Liver (tissue), 9 donors: Measurements from ENCODE around the gene MSRB2. TPM values are rescaled to one million over a fixed set of nuclear protein-coding genes. Genes with fewer than 3 reads are reported as not detected.

ENCODE experiments used
- DNase-seq: peaks from one replicate; pipeline ENCODE4 v3.0.0-alpha.2; 2017; ENCODE audit warnings: low spot score
- H3K27ac ChIP-seq, 2 donors: one replicate each; pipeline ENCODE4 v1.7.0; 2013; ENCODE audit warnings: inconsistent platforms in 2 of 2, low read length in 2 of 2, control low read depth in 1 of 2, low read depth in 1 of 2, mild to moderate bottlenecking in 1 of 2
- H3K27me3 ChIP-seq, 4 donors: one replicate each; pipeline versions ENCODE4 v1.6.1 to v1.7.0; 2013; ENCODE audit warnings: low read length in 3 of 4, inconsistent platforms in 1 of 4, mild to moderate bottlenecking in 1 of 4, moderate library complexity in 1 of 4; ENCODE audit not compliant: control insufficient read depth in 4 of 4, insufficient read depth in 4 of 4
- H3K36me3 ChIP-seq, 4 donors: one replicate each; pipeline versions ENCODE4 v1.6.1 to v1.7.0; 2013; ENCODE audit warnings: low read length in 3 of 4, mild to moderate bottlenecking in 3 of 4, low read depth in 1 of 4, moderate library complexity in 1 of 4; ENCODE audit not compliant: control insufficient read depth in 4 of 4, insufficient read depth in 3 of 4
- H3K4me1 ChIP-seq, 4 donors: one replicate each; pipeline versions ENCODE4 v1.6.1 to v1.7.0; 2013; ENCODE audit warnings: low read length in 3 of 4, mild to moderate bottlenecking in 3 of 4, moderate library complexity in 1 of 4; ENCODE audit not compliant: control insufficient read depth in 4 of 4, insufficient read depth in 4 of 4
- H3K4me3 ChIP-seq, 3 donors: one replicate each; pipeline versions ENCODE4 v1.6.1 to v1.7.0; 2013; ENCODE audit warnings: low read length in 3 of 3, control low read depth in 1 of 3, low read depth in 1 of 3, mild to moderate bottlenecking in 1 of 3
- H3K9ac ChIP-seq, 2 donors: one replicate each; pipeline ENCODE4 v1.7.0; 2013; ENCODE audit warnings: low read length in 2 of 2, mild to moderate bottlenecking in 2 of 2, moderate library complexity in 2 of 2, control low read depth in 1 of 2, low read depth in 1 of 2
- H3K9me3 ChIP-seq, 4 donors: one replicate each; pipeline versions ENCODE4 v1.6.1 to v1.7.0; 2013; ENCODE audit warnings: low read length in 3 of 4; ENCODE audit not compliant: control insufficient read depth in 4 of 4
- HNF4A ChIP-seq, 2 donors: conservative IDR thresholded peaks; 2 replicates each; pipeline ENCODE4 v1.6.1; 2016; ENCODE audit warnings: antibody characterized with exemption in 2 of 2, mild to moderate bottlenecking in 2 of 2
- HNF4G ChIP-seq: IDR thresholded peaks from 2 replicates; pipeline ENCODE4 v1.6.1; 2016; ENCODE audit warnings: antibody characterized with exemption
- NR2F2 ChIP-seq: IDR thresholded peaks from 2 replicates; pipeline ENCODE4 v1.6.1; 2016; ENCODE audit warnings: antibody characterized with exemption
- SP1 ChIP-seq: IDR thresholded peaks from 2 replicates; pipeline ENCODE4 v1.6.1; 2018; ENCODE audit warnings: antibody characterized with exemption, mild to moderate bottlenecking
- TAF1 ChIP-seq: conservative IDR thresholded peaks from 2 replicates; pipeline ENCODE4 v1.6.1; 2016; ENCODE audit warnings: antibody characterized with exemption, mild to moderate bottlenecking
- WGBS: extraction: QIAGEN DNeasy Blood & Tissue Kit; methylation state at CpG from one replicate; pipeline ENCODE4 v1.1.7; 2013; 5-methylcytosine and 5-hydroxymethylcytosine counted together
- polyA plus RNA-seq, 2 donors: library from polyadenylated mRNA; stranded (reverse) in 1 of 2; unstranded in 1 of 2; fragments of 200-250 nt in 1 of 2; fragments of >200 nt in 1 of 2; fragmentation: Nextera tagmentation in 1 of 2; extraction: Ambion mirVana in 1 of 2; gene quantifications; one replicate each; pipeline versions ENCODE4 v1.2.1 to v1.2.3, GENCODE V29; 2013 to 2015
- total RNA-seq, 2 donors: library from RNA; depleted of rRNA; stranded (reverse); fragments of >200 nt; gene quantifications; one replicate each; pipeline ENCODE4 v1.2.3, GENCODE V29; 2014
- TF ChIP-seq, protein P1 (sequence below): fragments of 150-350 bp; IDR thresholded peaks from 2 replicates; pipeline ENCODE4 v1.5.1; 2017; ENCODE audit warnings: improper control_type of control experiment, low read depth, low read length; ENCODE audit not compliant: missing input control
- TF ChIP-seq, protein P2 (sequence below): IDR thresholded peaks from 2 replicates; pipeline ENCODE4 v1.6.1; 2016; ENCODE audit warnings: antibody characterized with exemption, mild to moderate bottlenecking
- donor health status: healthy.
- donor health status: healthy.
- donor health status: healthy.
- donor health status: healthy.
- donor health status: healthy.

The MSRB2 gene
- total and polyA plus RNA-seq, 4 donors: 7.3 to 69.4 (median 14.5) TPM

DNA sequence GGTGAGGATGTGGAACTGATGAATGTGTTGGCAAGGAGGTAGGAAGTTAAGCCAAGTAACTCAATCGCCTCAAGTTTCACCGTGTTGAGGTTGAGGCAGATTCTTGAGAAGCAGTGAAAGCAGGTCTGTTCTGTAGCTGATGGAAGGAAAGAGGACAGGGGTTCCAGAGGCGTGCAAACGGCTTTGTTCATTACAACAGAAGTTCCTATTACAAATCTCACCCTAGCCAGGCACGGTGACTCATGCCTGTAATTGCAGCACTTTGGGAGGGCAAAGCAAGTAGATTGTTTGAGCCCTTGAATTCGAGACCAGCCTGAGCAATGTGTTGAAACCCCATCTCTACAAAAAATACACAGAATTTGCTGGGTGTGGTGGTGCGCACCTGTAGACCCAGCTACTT lies 59.8 kb downstream of the MSRB2 start:
- no peak for DNase-seq
- Histone ChIP-seq H3K4me3 (no peak overlapping the region), H3K27me3 (no peaks in the 10 kb centered on the region)

DNA sequence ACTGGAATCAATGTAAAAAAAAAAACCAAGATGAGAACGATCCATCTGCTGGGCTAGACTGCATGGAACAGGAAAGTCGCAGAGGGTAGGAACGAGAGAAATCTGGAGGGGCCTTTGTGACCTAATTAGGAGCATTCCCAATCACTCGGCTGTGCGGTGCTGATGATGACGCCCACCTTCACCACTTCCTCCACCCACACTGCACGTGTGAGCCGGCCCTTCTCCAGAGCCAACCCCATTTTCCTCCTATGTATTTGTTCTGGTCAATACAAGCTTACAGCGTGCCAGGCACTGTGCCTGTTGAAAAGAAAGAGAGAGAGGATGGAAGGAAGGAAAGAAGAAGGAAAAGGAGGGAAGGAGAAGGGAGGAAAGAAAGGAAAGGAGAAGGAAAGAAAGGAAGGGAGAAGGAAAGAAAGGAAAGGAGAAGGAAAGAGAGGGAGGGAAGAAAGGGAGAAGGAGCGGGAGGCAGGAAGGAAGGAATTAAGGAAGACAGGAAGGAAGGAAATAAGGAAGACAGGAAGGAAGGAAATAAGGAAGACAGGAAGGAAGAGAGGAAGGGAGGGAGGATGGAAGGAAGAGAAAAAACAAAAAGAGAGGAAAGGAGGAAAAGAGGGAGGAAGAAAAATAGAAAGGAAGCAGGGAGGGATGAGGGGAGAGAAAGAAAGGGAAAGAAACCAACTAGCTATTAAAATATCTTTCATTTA lies 61.2 kb downstream of the MSRB2 start:
- Histone ChIP-seq H3K27me3 (no peaks in the 10 kb centered on the region), H3K4me3 (no peak overlapping the region), H3K27ac (no peak overlapping the region), H3K9ac (no peak overlapping the region), H3K9me3 (no peaks in the 10 kb centered on the region), H3K36me3 (no peaks in the 10 kb centered on the region), H3K4me1 (peaks cover 0 to 6% (median 3%) of the 10 kb centered on the region in 4 donors)
- TF ChIP-seq TAF1: no peak
- no peak for TF ChIP-seq HNF4G
- no peak for DNase-seq
- 59% methylated on average over 10 of the region's 10 CpGs for WGBS

More for the DNA sequence above, 59.8 kb downstream of the MSRB2 start:
- TF ChIP-seq HNF4A (conservative IDR thresholded peaks at IDR 0.05): no peak
- no peak overlapping the region for H3K9ac ChIP-seq
- H3K36me3 ChIP-seq: no peaks in the 10 kb centered on the region
- H3K27ac ChIP-seq: no peak overlapping the region
- no peaks in the 10 kb centered on the region for H3K9me3 ChIP-seq
- 82% methylated on average over 7 of the region's 7 CpGs for WGBS
- peaks cover 0 to 6% (median 3%) of the 10 kb centered on the region in 4 donors for H3K4me1 ChIP-seq

DNA sequence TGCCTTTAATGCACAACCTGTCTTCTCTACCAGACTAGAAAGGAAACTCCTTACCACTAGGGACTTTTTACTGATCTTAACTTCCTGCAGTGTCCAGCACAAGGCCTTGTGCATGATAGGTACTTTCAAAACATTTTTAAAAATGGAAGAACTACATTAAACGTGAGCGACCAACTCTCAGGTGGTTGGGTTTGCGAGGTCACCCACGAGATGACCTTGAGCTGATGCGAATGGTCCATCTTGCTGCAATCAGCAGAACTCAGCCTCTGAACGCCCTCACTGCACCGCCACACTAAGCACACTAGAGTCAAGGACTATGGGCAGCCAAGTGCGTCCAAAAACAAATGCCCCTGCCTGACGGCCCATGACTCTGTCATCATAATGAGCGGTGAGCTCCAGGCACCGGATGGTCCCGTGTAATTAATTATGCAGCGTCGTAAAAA lies 61.9 kb downstream of the MSRB2 start:
- Histone ChIP-seq H3K36me3 (no peaks in the 10 kb centered on the region), H3K4me1 (peaks cover 0 to 6% (median 3%) of the 10 kb centered on the region in 4 donors), H3K4me3 (no peak overlapping the region), H3K27ac (no peak overlapping the region), H3K9me3 (no peaks in the 10 kb centered on the region), H3K27me3 (no peaks in the 10 kb centered on the region), H3K9ac (no peak overlapping the region)
- DNase-seq: no peak
- TF ChIP-seq TAF1 (no peak), HNF4A (conservative IDR thresholded peaks at IDR 0.05) (no peak), SP1 (no peak), NR2F2 (no peak)
- TF ChIP-seq, protein P1, sequence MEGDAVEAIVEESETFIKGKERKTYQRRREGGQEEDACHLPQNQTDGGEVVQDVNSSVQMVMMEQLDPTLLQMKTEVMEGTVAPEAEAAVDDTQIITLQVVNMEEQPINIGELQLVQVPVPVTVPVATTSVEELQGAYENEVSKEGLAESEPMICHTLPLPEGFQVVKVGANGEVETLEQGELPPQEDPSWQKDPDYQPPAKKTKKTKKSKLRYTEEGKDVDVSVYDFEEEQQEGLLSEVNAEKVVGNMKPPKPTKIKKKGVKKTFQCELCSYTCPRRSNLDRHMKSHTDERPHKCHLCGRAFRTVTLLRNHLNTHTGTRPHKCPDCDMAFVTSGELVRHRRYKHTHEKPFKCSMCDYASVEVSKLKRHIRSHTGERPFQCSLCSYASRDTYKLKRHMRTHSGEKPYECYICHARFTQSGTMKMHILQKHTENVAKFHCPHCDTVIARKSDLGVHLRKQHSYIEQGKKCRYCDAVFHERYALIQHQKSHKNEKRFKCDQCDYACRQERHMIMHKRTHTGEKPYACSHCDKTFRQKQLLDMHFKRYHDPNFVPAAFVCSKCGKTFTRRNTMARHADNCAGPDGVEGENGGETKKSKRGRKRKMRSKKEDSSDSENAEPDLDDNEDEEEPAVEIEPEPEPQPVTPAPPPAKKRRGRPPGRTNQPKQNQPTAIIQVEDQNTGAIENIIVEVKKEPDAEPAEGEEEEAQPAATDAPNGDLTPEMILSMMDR: no peak
- TF ChIP-seq, protein P2, sequence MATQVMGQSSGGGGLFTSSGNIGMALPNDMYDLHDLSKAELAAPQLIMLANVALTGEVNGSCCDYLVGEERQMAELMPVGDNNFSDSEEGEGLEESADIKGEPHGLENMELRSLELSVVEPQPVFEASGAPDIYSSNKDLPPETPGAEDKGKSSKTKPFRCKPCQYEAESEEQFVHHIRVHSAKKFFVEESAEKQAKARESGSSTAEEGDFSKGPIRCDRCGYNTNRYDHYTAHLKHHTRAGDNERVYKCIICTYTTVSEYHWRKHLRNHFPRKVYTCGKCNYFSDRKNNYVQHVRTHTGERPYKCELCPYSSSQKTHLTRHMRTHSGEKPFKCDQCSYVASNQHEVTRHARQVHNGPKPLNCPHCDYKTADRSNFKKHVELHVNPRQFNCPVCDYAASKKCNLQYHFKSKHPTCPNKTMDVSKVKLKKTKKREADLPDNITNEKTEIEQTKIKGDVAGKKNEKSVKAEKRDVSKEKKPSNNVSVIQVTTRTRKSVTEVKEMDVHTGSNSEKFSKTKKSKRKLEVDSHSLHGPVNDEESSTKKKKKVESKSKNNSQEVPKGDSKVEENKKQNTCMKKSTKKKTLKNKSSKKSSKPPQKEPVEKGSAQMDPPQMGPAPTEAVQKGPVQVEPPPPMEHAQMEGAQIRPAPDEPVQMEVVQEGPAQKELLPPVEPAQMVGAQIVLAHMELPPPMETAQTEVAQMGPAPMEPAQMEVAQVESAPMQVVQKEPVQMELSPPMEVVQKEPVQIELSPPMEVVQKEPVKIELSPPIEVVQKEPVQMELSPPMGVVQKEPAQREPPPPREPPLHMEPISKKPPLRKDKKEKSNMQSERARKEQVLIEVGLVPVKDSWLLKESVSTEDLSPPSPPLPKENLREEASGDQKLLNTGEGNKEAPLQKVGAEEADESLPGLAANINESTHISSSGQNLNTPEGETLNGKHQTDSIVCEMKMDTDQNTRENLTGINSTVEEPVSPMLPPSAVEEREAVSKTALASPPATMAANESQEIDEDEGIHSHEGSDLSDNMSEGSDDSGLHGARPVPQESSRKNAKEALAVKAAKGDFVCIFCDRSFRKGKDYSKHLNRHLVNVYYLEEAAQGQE: no peak
- WGBS: 51% methylated on average over 14 of the region's 14 CpGs
